SU-DHL-6 (cell line): ENCODE measurements around the gene KRT6B.

Experiments
- H2AFZ ChIP-seq: fragments of 200-600 bp; sonication (generic); 2 replicates; pipeline ENCODE4 v1.6.1; 2014; ENCODE audit warnings: low read depth, mild to moderate bottlenecking, moderate library complexity, mixed read lengths, antibody characterized with exemption, low read length; ENCODE audit not compliant: severe bottlenecking
- H3F3A ChIP-seq: fragments of 200-600 bp; shearing (Covaris generic); 2 replicates; pipeline ENCODE4 v1.6.0; 2016; ENCODE audit warnings: antibody characterized with exemption, mild to moderate bottlenecking; ENCODE audit not compliant: insufficient read depth
- H3K27ac ChIP-seq: fragments of 200-600 bp; sonication (generic); 2 replicates; pipeline ENCODE4 v1.5.1; 2016; ENCODE audit warnings: low read depth, mild to moderate bottlenecking, low read length, moderate library complexity, mixed read lengths
- H3K27me3 ChIP-seq: fragments of 200-600 bp; sonication (generic), shearing (Covaris generic); 2 replicates; pipeline ENCODE4 v1.6.0; 2014; ENCODE audit warnings: mild to moderate bottlenecking, low read length
- H3K36me3 ChIP-seq: fragments of 200-600 bp; sonication (generic); 2 replicates; pipeline ENCODE4 v1.6.1; 2014; ENCODE audit warnings: mild to moderate bottlenecking, low read length, mixed read lengths
- H3K4me2 ChIP-seq: fragments of 300-600, 200-600 bp; shearing (Covaris generic), sonication (generic); 2 replicates; pipeline ENCODE4 v1.6.0; 2014; ENCODE audit warnings: low read length, low read depth, mild to moderate bottlenecking; ENCODE audit not compliant: poor library complexity, severe bottlenecking
- H3K4me3 ChIP-seq: fragments of 200-600 bp; sonication (generic); 2 replicates; pipeline ENCODE4 v1.5.1; 2014; ENCODE audit warnings: antibody characterized with exemption, low read length, mild to moderate bottlenecking, mixed read lengths; ENCODE audit not compliant: insufficient read depth, poor library complexity, severe bottlenecking
- H3K79me2 ChIP-seq: fragments of 200-600 bp; sonication (generic); 2 replicates; pipeline ENCODE4 v1.6.1; 2014; ENCODE audit warnings: mild to moderate bottlenecking, low read length, moderate library complexity; ENCODE audit not compliant: insufficient read depth
- H3K9ac ChIP-seq: fragments of 200-600 bp; sonication (generic); 2 replicates; pipeline ENCODE4 v1.7.0; 2014; ENCODE audit warnings: mild to moderate bottlenecking, low read length
- H3K9me2 ChIP-seq: fragments of 200-600 bp; sonication (generic); replicated peaks from 2 replicates; pipeline ENCODE4 v1.6.1; 2014; ENCODE audit warnings: low read length; ENCODE audit not compliant: insufficient read depth
- H3K9me3 ChIP-seq: fragments of 200-600 bp; sonication (generic); 2 replicates; pipeline ENCODE4 v1.6.1; 2014; ENCODE audit warnings: low read length, mixed read lengths; ENCODE audit not compliant: insufficient read depth
- H4K20me1 ChIP-seq: fragments of 200-600 bp; sonication (generic); 2 replicates; pipeline ENCODE4 v1.6.1; 2014; ENCODE audit warnings: low read depth, mild to moderate bottlenecking, antibody characterized with exemption, low read length, moderate library complexity, mixed read lengths
- CTCF ChIP-seq: fragments of 200-600 bp; sonication (generic); IDR thresholded peaks from one replicate; pipeline ENCODE4 v1.5.1; 2017; ENCODE audit warnings: antibody characterized with exemption, mild to moderate bottlenecking, low read length, moderate library complexity; ENCODE audit not compliant: insufficient read depth, poor library complexity, severe bottlenecking
- EZH2phosphoT487 ChIP-seq: fragments of 200-600 bp; sonication (generic), shearing (Covaris generic); conservative IDR thresholded peaks from 2 replicates; pipeline ENCODE4 v1.6.1; 2018; ENCODE audit warnings: mild to moderate bottlenecking, antibody characterized with exemption, low read length, moderate library complexity, mixed read lengths

Gene KRT6B

DNA sequence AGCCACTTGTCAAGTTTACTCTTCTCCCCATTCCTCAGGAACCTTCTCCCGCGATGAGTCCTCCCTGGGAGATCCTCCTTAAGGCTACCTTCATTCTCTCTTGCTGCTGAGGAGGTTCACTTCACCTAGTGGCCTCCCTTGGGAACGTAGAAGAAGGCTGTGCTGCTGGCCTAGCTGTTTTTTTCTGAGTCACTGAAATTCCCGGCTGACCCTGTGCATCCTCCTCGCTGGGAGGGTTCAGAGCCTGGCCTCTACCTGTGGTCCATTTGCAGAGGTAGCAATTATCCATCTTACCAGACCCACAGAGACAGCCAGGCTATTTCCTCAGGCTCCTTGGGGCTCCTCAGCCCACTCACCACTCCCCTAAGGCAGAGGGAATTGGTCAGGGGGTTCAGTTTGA, 50.4 kb downstream of the KRT6B start:
- Histone ChIP-seq H3K36me3 (no peaks in the 10 kb centered on the region), H3K4me2 (no peak overlapping the region), H3K79me2 (no peaks in the 10 kb centered on the region), H3F3A (no peaks in the 10 kb centered on the region), H3K4me3 (no peak overlapping the region), H3K27me3 (no peaks in the 10 kb centered on the region), H3K27ac (no peak overlapping the region), H3K9ac (no peak overlapping the region), H3K9me3 (no peaks in the 10 kb centered on the region), H2AFZ (no peak overlapping the region), H4K20me1 (no peaks in the 10 kb centered on the region), H3K9me2 (no peaks in the 10 kb centered on the region)
- TF ChIP-seq EZH2phosphoT487 (no peak), CTCF (no peak)

DNA sequence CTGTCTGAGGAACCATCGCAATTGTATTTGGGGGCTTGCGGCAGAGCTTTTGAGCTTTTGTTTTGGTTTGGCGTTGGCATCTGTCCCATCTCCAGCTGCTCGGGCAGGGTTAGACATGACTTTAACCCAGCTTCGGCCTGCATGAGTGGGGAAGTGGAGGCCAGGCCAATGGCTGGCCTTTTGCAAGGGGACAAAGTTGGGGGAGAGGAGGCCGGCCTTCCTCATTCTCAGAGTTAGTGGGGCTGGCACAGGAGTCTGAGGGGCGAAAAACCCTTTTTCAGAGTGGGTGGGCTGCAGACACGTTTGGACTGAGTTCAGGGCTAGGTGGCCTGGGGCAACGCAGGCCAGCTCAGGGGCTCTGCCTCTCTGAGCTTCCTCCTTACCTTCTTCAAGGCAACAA, 51.0 kb downstream of the KRT6B start:
- Histone ChIP-seq H3K9me2 (no peaks in the 10 kb centered on the region), H3K9ac (no peak overlapping the region), H3F3A (no peaks in the 10 kb centered on the region), H3K27ac (no peak overlapping the region), H3K4me3 (no peak overlapping the region), H4K20me1 (no peaks in the 10 kb centered on the region), H3K36me3 (no peaks in the 10 kb centered on the region), H3K79me2 (no peaks in the 10 kb centered on the region), H3K9me3 (no peaks in the 10 kb centered on the region), H3K27me3 (no peaks in the 10 kb centered on the region), H3K4me2 (no peak overlapping the region), H2AFZ (no peak overlapping the region)
- TF ChIP-seq EZH2phosphoT487: no peak
- no peak for TF ChIP-seq CTCF

GRCh38 chr12:52399756-52400155, 52.2 kb downstream of the KRT6B start:
- no peaks in the 10 kb centered on the region for H3K9me3 ChIP-seq
- TF ChIP-seq EZH2phosphoT487 (no peak), CTCF (no peak)
- H3K27ac ChIP-seq: no peak overlapping the region
- H3K36me3 ChIP-seq: no peaks in the 10 kb centered on the region
- H3K79me2 ChIP-seq: no peaks in the 10 kb centered on the region
- no peak overlapping the region for H3K9ac ChIP-seq
- H4K20me1 ChIP-seq: no peaks in the 10 kb centered on the region
- no peak overlapping the region for H2AFZ ChIP-seq
- no peaks in the 10 kb centered on the region for H3F3A ChIP-seq
- no peaks in the 10 kb centered on the region for H3K9me2 ChIP-seq
- no peak overlapping the region for H3K4me2 ChIP-seq
- no peak overlapping the region for H3K4me3 ChIP-seq
- H3K27me3 ChIP-seq: no peaks in the 10 kb centered on the region

DNA sequence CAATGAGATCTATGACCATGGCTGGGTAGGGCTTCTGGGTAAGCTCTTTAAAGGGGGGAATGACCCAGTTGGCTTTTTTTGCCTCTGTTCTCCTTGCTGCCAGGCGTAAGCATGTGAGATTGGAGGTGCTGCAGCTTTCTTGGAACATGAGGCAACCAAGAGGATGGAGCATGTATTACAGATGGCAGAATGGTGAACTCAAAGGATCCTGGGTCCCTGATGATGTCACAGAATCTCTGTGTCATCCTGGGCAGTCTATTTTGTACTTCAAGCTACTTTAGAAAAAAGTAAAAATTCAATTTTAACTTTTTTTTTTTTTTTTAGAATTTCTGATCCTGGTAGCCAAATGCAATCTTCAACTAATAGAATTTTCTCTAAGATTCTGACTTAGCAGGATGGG, 53.8 kb downstream of the KRT6B start:
- Histone ChIP-seq H3K4me3 (no peak overlapping the region), H3K36me3 (no peaks in the 10 kb centered on the region), H3F3A (no peaks in the 10 kb centered on the region), H3K9ac (no peak overlapping the region), H3K9me3 (no peaks in the 10 kb centered on the region), H3K4me2 (no peak overlapping the region), H3K79me2 (no peaks in the 10 kb centered on the region), H3K27ac (no peak overlapping the region), H3K9me2 (no peaks in the 10 kb centered on the region), H4K20me1 (no peaks in the 10 kb centered on the region), H3K27me3 (no peaks in the 10 kb centered on the region), H2AFZ (no peak overlapping the region)
- no peak for TF ChIP-seq EZH2phosphoT487
- TF ChIP-seq CTCF: no peak
